K562 (cell line): ENCODE results near the gene ARHGAP35. TPM values are rescaled to one million over a fixed set of nuclear protein-coding genes. Genes with fewer than 3 reads are reported as not detected.

Source experiments
- CREB1 ChIP-seq, 2 experiments: sonication (generic) in 1 of 2; formaldehyde crosslinking in 1 of 2; IDR thresholded peaks; 2 replicates each; pipeline versions ENCODE4 v1.6.1 to v1.8.0; 2012 to 2022; ENCODE audit warnings: inconsistent platforms in 1 of 2, mild to moderate bottlenecking in 1 of 2, missing genetic modification reagents in 1 of 2, moderate library complexity in 1 of 2
- ETV1 ChIP-seq: fragments of 450-650 bp; conservative IDR thresholded peaks from 2 replicates; pipeline ENCODE4 v1.6.1; 2016; ENCODE audit warnings: missing genetic modification characterization, control low read depth, low read depth, missing compliant biosample characterization
- HDGF ChIP-seq: fragments of 450-650 bp; IDR thresholded peaks from 2 replicates; pipeline ENCODE4 v1.6.1; 2016
- MTA3 ChIP-seq: fragments of 450-650 bp; formaldehyde crosslinking; IDR thresholded peaks from 2 replicates; pipeline ENCODE4 v1.6.1; 2017; ENCODE audit warnings: mild to moderate bottlenecking, borderline replicate concordance
- POLR2AphosphoS5 ChIP-seq: IDR thresholded peaks from 2 replicates; pipeline ENCODE4 v1.6.1; 2011; ENCODE audit warnings: mild to moderate bottlenecking, low read depth, low read length, moderate library complexity; ENCODE audit not compliant: control insufficient read depth, insufficient read depth
- RAD21 ChIP-seq, 2 experiments: fragments of 250-450 bp in 1 of 2; fragments of 450-650 bp in 1 of 2; sonication (Bioruptor Pico) in 1 of 2; formaldehyde crosslinking in 1 of 2; IDR thresholded peaks in 1 of 2; conservative IDR thresholded peaks in 1 of 2; 2 replicates each; pipeline versions ENCODE4 v1.4.0 to v1.8.0; 2020 to 2022; ENCODE audit warnings: mild to moderate bottlenecking in 2 of 2, moderate library complexity in 1 of 2
- polyA plus RNA-seq, 8 experiments: library from polyadenylated mRNA; depleted of rRNA in 4 of 8; stranded (reverse) in 5 of 8; unstranded in 3 of 8; fragments of >200 nt; fragmentation: Nextera tagmentation in 2 of 8; fragmentation: Illumina TruSeq in 1 of 8; extraction: Ambion mirVana in 2 of 8; extraction: Trizol in 1 of 8; gene quantifications; 2 replicates each; pipeline versions ENCODE4 v1.2.1 to v1.2.3, GENCODE V29; 2011 to 2014; ENCODE audit warnings: inconsistent platforms in 1 of 8, missing spikeins in 1 of 8
- total RNA-seq, 7 experiments: library from RNA; depleted of rRNA in 6 of 7; stranded (reverse); fragments of >200 nt in 6 of 7; fragmentation: Illumina TruSeq in 2 of 7; extraction: Trizol in 2 of 7; gene quantifications; 2 replicates each; pipeline versions ENCODE4 v1.2.1 to v1.2.3, GENCODE V29; 2011 to 2021; ENCODE audit warnings: low replicate concordance in 1 of 7
- TF ChIP-seq, protein P1 (sequence below), 3 experiments: fragments of 200-800 bp in 1 of 3; fragments of 250-450 bp in 1 of 3; fragments of 450-650 bp in 1 of 3; sonication (Bioruptor Pico) in 1 of 3; sonication (Bioruptor generic) in 1 of 3; formaldehyde crosslinking in 1 of 3; IDR thresholded peaks; 2 replicates each; pipeline versions ENCODE4 v1.6.1 to v1.8.0; 2016 to 2022; ENCODE audit warnings: mild to moderate bottlenecking in 2 of 3, missing genetic modification characterization in 2 of 3, missing compliant biosample characterization in 1 of 3, moderate library complexity in 1 of 3
- TF ChIP-seq, protein P2 (sequence below), 2 experiments: fragments of 450-650 bp in 1 of 2; sonication (generic) in 1 of 2; formaldehyde crosslinking in 1 of 2; IDR thresholded peaks; 2 replicates each; pipeline versions ENCODE4 v1.7.1 to v1.9.0; 2016 to 2022; ENCODE audit warnings: inconsistent platforms in 1 of 2, mild to moderate bottlenecking in 1 of 2, missing genetic modification reagents in 1 of 2

Gene ARHGAP35
- total and polyA plus RNA-seq, 9 of the 15 experiments (the other 6 are each of a cell fraction or from before 2014, with no cell fraction given) = 0.27 to 26.4 (median 10.2) TPM

DNA sequence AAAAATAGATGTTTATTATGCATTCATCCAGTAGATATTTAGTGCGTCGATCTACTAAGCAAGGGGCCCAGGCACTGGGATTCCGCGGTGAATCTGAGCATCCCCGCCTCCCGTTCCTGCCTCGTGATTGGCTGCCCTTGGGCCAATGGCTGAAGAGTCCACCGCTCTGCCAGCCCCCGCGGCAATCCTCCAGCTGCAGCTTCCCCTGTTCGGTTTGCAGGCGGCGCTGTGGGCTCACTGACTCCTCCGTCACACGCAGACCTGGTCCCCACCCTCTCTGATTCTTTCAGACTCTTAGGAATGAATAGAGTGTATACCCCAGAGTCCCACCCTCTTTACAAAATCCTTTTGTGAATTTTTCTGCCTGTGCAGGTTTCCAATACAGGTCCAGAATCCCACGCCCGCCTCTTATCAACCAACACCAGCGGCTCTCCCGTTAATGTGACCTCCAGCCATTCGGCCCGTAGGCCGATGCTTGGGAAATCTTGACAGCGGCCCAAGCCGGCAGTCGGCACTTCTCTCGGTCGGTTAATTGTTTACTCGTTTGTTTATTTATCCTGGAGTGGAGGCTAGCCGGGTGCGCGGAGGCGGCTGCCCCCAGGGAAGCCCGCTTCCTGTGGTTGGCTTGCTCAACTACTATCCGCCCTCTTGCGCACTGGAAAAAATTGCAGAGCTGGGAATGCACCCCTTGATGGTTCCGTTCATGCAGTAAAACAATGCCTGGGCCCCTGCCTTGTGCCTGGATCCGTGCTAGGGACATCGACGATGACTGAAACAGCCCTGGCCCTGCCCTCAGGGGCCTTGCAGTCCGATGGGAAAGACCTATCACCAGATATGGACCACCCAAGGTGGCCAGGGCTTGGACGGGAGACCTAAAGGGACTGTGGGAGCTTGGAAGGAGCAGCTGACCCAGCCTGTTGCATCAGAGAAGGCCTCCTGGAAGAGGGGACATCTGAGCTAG is 4.5 kb upstream of the ARHGAP35 start (continued):
- TF ChIP-seq, protein P1, sequence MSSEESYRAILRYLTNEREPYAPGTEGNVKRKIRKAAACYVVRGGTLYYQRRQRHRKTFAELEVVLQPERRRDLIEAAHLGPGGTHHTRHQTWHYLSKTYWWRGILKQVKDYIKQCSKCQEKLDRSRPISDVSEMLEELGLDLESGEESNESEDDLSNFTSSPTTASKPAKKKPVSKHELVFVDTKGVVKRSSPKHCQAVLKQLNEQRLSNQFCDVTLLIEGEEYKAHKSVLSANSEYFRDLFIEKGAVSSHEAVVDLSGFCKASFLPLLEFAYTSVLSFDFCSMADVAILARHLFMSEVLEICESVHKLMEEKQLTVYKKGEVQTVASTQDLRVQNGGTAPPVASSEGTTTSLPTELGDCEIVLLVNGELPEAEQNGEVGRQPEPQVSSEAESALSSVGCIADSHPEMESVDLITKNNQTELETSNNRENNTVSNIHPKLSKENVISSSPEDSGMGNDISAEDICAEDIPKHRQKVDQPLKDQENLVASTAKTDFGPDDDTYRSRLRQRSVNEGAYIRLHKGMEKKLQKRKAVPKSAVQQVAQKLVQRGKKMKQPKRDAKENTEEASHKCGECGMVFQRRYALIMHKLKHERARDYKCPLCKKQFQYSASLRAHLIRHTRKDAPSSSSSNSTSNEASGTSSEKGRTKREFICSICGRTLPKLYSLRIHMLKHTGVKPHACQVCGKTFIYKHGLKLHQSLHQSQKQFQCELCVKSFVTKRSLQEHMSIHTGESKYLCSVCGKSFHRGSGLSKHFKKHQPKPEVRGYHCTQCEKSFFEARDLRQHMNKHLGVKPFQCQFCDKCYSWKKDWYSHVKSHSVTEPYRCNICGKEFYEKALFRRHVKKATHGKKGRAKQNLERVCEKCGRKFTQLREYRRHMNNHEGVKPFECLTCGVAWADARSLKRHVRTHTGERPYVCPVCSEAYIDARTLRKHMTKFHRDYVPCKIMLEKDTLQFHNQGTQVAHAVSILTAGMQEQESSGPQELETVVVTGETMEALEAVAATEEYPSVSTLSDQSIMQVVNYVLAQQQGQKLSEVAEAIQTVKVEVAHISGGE (CRISPR knock-in tag; IDR thresholded peaks at IDR 0.05) = no peak
- TF ChIP-seq ETV1 (tag) = 0 out of 2 replicates have a peak, but pooled peaks have one; percentile 11
- peak; percentile 31; the same call in 1 of the 2 replicates for TF ChIP-seq MTA3
- TF ChIP-seq, protein P2, sequence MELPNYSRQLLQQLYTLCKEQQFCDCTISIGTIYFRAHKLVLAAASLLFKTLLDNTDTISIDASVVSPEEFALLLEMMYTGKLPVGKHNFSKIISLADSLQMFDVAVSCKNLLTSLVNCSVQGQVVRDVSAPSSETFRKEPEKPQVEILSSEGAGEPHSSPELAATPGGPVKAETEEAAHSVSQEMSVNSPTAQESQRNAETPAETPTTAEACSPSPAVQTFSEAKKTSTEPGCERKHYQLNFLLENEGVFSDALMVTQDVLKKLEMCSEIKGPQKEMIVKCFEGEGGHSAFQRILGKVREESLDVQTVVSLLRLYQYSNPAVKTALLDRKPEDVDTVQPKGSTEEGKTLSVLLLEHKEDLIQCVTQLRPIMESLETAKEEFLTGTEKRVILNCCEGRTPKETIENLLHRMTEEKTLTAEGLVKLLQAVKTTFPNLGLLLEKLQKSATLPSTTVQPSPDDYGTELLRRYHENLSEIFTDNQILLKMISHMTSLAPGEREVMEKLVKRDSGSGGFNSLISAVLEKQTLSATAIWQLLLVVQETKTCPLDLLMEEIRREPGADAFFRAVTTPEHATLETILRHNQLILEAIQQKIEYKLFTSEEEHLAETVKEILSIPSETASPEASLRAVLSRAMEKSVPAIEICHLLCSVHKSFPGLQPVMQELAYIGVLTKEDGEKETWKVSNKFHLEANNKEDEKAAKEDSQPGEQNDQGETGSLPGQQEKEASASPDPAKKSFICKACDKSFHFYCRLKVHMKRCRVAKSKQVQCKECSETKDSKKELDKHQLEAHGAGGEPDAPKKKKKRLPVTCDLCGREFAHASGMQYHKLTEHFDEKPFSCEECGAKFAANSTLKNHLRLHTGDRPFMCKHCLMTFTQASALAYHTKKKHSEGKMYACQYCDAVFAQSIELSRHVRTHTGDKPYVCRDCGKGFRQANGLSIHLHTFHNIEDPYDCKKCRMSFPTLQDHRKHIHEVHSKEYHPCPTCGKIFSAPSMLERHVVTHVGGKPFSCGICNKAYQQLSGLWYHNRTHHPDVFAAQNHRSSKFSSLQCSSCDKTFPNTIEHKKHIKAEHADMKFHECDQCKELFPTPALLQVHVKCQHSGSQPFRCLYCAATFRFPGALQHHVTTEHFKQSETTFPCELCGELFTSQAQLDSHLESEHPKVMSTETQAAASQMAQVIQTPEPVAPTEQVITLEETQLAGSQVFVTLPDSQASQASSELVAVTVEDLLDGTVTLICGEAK (IDR thresholded peaks at IDR 0.05) = no peak
- TF ChIP-seq, protein P2 (CRISPR knock-in tag; IDR thresholded peaks at IDR 0.05) = no peak
- no peak for TF ChIP-seq POLR2AphosphoS5
- peak; percentile 37 for TF ChIP-seq CREB1 (IDR thresholded peaks at IDR 0.05)
- peak; percentile 58; the same call in 1 of the 2 replicates for TF ChIP-seq CREB1 (CRISPR knock-in tag; IDR thresholded peaks at IDR 0.05)
- no peak for TF ChIP-seq HDGF
- TF ChIP-seq RAD21 (CRISPR knock-in tag; conservative IDR thresholded peaks at IDR 0.05 in 1 of 2, IDR thresholded peaks at IDR 0.05 in 1 of 2) = peak; percentile 90 to 96
